Kidney (tissue), 14 donors: ENCODE results near the gene UST. TPM values are rescaled to one million over a fixed set of nuclear protein-coding genes. Genes with fewer than 3 reads are reported as not detected.

Experiments
- DNase-seq, 5 donors: peaks; one replicate each; pipeline ENCODE4 v3.0.0-alpha.2; 2013 to 2020
- FAIRE-seq: peaks from 2 replicates; lab custom pipeline; 2012; peaks lifted over from hg19 to GRCh38; lab: Jason Lieb, UNC
- H3K27ac ChIP-seq, 2 donors: one replicate each; pipeline ENCODE4 v1.7.0; 2013; ENCODE audit warnings: low read depth in 2 of 2, low read length in 2 of 2, inconsistent platforms in 1 of 2
- H3K27me3 ChIP-seq: one replicate; pipeline ENCODE4 v1.7.1; 2013; ENCODE audit warnings: low read length, inconsistent platforms; ENCODE audit not compliant: control insufficient read depth, insufficient read depth
- H3K36me3 ChIP-seq, 3 donors: one replicate each; pipeline versions ENCODE4 v1.7.0 to v1.7.1; 2013; ENCODE audit warnings: low read length in 3 of 3, control low read depth in 1 of 3, inconsistent platforms in 1 of 3; ENCODE audit not compliant: insufficient read depth in 3 of 3, control insufficient read depth in 2 of 3
- H3K4me1 ChIP-seq, 3 donors: one replicate each; pipeline versions ENCODE4 v1.7.0 to v1.7.1; 2013; ENCODE audit warnings: low read length in 3 of 3, inconsistent platforms in 1 of 3, low read depth in 1 of 3; ENCODE audit not compliant: control insufficient read depth in 2 of 3, insufficient read depth in 2 of 3
- H3K4me3 ChIP-seq, 3 donors: one replicate each; pipeline versions ENCODE4 v1.7.0 to v1.8.1; 2013; ENCODE audit warnings: low read length in 3 of 3, control low read depth in 1 of 3, inconsistent platforms in 1 of 3
- H3K9ac ChIP-seq, 3 donors: one replicate each; pipeline versions ENCODE4 v1.7.0 to v1.7.1; 2013; ENCODE audit warnings: low read length in 3 of 3, control low read depth in 1 of 3, inconsistent platforms in 1 of 3
- H3K9me3 ChIP-seq, 3 donors: one replicate each; pipeline versions ENCODE4 v1.7.0 to v1.7.1; 2013; ENCODE audit warnings: low read length in 3 of 3, control low read depth in 1 of 3, inconsistent platforms in 1 of 3; ENCODE audit not compliant: control insufficient read depth in 2 of 3, insufficient read depth in 1 of 3
- intact Hi-C: fragments of 100-400 bp; cut with DNase I; formaldehyde crosslinking; loops from one replicate; pipeline ENCODE4 v1.11.1; 2022
- polyA plus RNA-seq: library from polyadenylated mRNA; stranded (reverse); fragments of 350-450 nt; fragmentation: Illumina TruSeq; extraction: RNeasy Lipid Tissue Mini Kit (QIAGEN cat#74804); gene quantifications from one replicate; pipeline ENCODE4 v1.2.3, GENCODE V29; 2014; ENCODE audit warnings: low read depth, low replicate concordance; ENCODE audit not compliant: insufficient read depth
- total RNA-seq: library from RNA; stranded (reverse); fragmentation: NEBNext Ultra II Directional; extraction: Animal tissue kit (Norgen Biotek cat#: 25700); gene quantifications from one replicate; pipeline ENCODE4 v1.2.1, GENCODE V29; 2021
- TF ChIP-seq, protein P1 (sequence below): IDR thresholded peaks from 3 replicates; pipeline ENCODE4 v1.5.1; 2012; ENCODE audit warnings: mild to moderate bottlenecking, moderate library complexity, borderline replicate concordance; ENCODE audit not compliant: insufficient read depth; ENCODE audit errors: extremely low read depth
- donor health status: control.
- donor health status: control.
- donor health status: control.
- donor health status: control.
- donor health status: control.
- donor health status: DM: yes; HTN: yes; CAD: no.
- donor health status: Normal renal cell carcinoma (clear cell type).

Gene UST
- total and polyA plus RNA-seq, 2 donors from 2014 or later = 3.2 to 4.2 TPM

GRCh38 chr6:148927586-148927985 is 180.8 kb downstream of the UST start:
- H3K27ac ChIP-seq = no peak overlapping the region
- H3K27me3 ChIP-seq = no peaks in the 10 kb centered on the region
- no peaks in the 10 kb centered on the region for H3K9me3 ChIP-seq
- H3K4me1 ChIP-seq = peaks cover 0 to 3% (median 0%) of the 10 kb centered on the region in 3 donors
- no peak overlapping the region for H3K4me3 ChIP-seq
- DNase-seq (no peak), FAIRE-seq (no peak)
- no peaks in the 10 kb centered on the region for H3K36me3 ChIP-seq
- TF ChIP-seq, protein P1, sequence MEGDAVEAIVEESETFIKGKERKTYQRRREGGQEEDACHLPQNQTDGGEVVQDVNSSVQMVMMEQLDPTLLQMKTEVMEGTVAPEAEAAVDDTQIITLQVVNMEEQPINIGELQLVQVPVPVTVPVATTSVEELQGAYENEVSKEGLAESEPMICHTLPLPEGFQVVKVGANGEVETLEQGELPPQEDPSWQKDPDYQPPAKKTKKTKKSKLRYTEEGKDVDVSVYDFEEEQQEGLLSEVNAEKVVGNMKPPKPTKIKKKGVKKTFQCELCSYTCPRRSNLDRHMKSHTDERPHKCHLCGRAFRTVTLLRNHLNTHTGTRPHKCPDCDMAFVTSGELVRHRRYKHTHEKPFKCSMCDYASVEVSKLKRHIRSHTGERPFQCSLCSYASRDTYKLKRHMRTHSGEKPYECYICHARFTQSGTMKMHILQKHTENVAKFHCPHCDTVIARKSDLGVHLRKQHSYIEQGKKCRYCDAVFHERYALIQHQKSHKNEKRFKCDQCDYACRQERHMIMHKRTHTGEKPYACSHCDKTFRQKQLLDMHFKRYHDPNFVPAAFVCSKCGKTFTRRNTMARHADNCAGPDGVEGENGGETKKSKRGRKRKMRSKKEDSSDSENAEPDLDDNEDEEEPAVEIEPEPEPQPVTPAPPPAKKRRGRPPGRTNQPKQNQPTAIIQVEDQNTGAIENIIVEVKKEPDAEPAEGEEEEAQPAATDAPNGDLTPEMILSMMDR = no peak
- H3K9ac ChIP-seq = no peak overlapping the region
- intact Hi-C loops = no loop called here

DNA sequence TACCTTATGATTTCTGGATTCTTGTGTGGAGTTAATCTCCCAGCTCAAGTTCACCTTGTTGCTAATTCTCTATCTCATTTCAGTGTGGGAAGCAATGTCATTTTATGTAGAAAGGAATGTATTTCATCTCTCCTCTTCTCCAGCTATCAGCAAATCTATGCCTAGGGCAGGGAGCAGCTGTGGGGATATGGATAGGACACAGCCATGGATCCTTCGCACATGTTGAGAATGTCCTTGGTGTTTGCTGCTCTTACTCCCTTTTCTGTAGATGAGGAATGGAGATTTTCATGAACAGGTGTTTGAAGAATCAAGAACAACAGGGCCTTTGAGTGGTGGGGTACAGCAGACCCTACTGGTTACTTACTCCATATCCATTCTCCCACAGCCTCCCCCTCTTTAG is 182.0 kb downstream of the UST start:
- Histone ChIP-seq H3K9me3 (no peaks in the 10 kb centered on the region), H3K4me3 (no peak overlapping the region), H3K36me3 (no peaks in the 10 kb centered on the region), H3K4me1 (peaks cover 0 to 3% (median 0%) of the 10 kb centered on the region in 3 donors), H3K27ac (no peak overlapping the region), H3K9ac (no peak overlapping the region), H3K27me3 (no peaks in the 10 kb centered on the region)
- DNase-seq = no peak
- TF ChIP-seq, protein P1 = no peak
- intact Hi-C loops = no loop called here
- FAIRE-seq = no peak

- Histone ChIP-seq H3K9me3 (no peaks in the 10 kb centered on the region), H3K27ac (no peak overlapping the region), H3K27me3 (no peaks in the 10 kb centered on the region), H3K36me3 (no peaks in the 10 kb centered on the region), H3K4me1 (no peaks in the 10 kb centered on the region), H3K4me3 (no peak overlapping the region), H3K9ac (no peak overlapping the region)
- DNase-seq (no peak), FAIRE-seq (no peak)
- intact Hi-C loops = no loop called here
- TF ChIP-seq, protein P1 = no peak
Observed at GRCh38 chr6:148932208-148932607, 185.4 kb downstream of the UST start.

- Histone ChIP-seq H3K4me3 (no peak overlapping the region), H3K9me3 (no peaks in the 10 kb centered on the region), H3K4me1 (no peaks in the 10 kb centered on the region), H3K9ac (no peak overlapping the region), H3K27ac (no peak overlapping the region), H3K27me3 (no peaks in the 10 kb centered on the region), H3K36me3 (no peaks in the 10 kb centered on the region)
- TF ChIP-seq, protein P1 = no peak
- DNase-seq (no peak), FAIRE-seq (no peak)
- intact Hi-C loops = no loop called here
Observed at GRCh38 chr6:148932731-148933130, 185.9 kb downstream of the UST start.
